Tibial nerve (tissue), 4 donors: Measurements from ENCODE around the gene PCNX2.

Experiments used
- EP300 ChIP-seq, 2 donors: sonication (generic); formaldehyde crosslinking; IDR thresholded peaks; one replicate each; pipeline ENCODE4 v1.6.1; 2017; ENCODE audit warnings: antibody characterized with exemption in 2 of 2, mild to moderate bottlenecking in 1 of 2
- POLR2A ChIP-seq, 2 donors: fragments of 450-650 bp; IDR thresholded peaks; one replicate each; pipeline ENCODE4 v1.6.1; 2017; ENCODE audit warnings: antibody characterized with exemption in 2 of 2, mild to moderate bottlenecking in 2 of 2, moderate library complexity in 2 of 2
- TF ChIP-seq, protein P1 (sequence below), 5 experiments: fragments of 200-600 bp in 3 of 5; fragments of 450-650 bp in 2 of 5; sonication (generic) in 3 of 5; IDR thresholded peaks; one replicate each; pipeline ENCODE4 v1.5.1; 2016 to 2019; ENCODE audit warnings: antibody characterized with exemption in 5 of 5, mild to moderate bottlenecking in 3 of 5, moderate library complexity in 2 of 5

- TF ChIP-seq, protein P1, sequence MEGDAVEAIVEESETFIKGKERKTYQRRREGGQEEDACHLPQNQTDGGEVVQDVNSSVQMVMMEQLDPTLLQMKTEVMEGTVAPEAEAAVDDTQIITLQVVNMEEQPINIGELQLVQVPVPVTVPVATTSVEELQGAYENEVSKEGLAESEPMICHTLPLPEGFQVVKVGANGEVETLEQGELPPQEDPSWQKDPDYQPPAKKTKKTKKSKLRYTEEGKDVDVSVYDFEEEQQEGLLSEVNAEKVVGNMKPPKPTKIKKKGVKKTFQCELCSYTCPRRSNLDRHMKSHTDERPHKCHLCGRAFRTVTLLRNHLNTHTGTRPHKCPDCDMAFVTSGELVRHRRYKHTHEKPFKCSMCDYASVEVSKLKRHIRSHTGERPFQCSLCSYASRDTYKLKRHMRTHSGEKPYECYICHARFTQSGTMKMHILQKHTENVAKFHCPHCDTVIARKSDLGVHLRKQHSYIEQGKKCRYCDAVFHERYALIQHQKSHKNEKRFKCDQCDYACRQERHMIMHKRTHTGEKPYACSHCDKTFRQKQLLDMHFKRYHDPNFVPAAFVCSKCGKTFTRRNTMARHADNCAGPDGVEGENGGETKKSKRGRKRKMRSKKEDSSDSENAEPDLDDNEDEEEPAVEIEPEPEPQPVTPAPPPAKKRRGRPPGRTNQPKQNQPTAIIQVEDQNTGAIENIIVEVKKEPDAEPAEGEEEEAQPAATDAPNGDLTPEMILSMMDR (IDR thresholded peaks at IDR 0.05) = no peak
- TF ChIP-seq POLR2A (IDR thresholded peaks at IDR 0.05) = no peak
- no peak for TF ChIP-seq EP300 (IDR thresholded peaks at IDR 0.05)
These were observed 340.7 kb downstream of the PCNX2 start for GRCh38 chr1:232954594-232955365.
